DMS53 treated with DMSO at 0.1 percent for 48 hours (cell line): ENCODE results near the gene DIP2C.

Experiments used
- DNase-seq: peaks from one replicate; lab custom pipeline; 2025; ENCODE audit not compliant: unreplicated experiment; lab: John Stamatoyannopoulos, UW

The DIP2C gene, protein sequence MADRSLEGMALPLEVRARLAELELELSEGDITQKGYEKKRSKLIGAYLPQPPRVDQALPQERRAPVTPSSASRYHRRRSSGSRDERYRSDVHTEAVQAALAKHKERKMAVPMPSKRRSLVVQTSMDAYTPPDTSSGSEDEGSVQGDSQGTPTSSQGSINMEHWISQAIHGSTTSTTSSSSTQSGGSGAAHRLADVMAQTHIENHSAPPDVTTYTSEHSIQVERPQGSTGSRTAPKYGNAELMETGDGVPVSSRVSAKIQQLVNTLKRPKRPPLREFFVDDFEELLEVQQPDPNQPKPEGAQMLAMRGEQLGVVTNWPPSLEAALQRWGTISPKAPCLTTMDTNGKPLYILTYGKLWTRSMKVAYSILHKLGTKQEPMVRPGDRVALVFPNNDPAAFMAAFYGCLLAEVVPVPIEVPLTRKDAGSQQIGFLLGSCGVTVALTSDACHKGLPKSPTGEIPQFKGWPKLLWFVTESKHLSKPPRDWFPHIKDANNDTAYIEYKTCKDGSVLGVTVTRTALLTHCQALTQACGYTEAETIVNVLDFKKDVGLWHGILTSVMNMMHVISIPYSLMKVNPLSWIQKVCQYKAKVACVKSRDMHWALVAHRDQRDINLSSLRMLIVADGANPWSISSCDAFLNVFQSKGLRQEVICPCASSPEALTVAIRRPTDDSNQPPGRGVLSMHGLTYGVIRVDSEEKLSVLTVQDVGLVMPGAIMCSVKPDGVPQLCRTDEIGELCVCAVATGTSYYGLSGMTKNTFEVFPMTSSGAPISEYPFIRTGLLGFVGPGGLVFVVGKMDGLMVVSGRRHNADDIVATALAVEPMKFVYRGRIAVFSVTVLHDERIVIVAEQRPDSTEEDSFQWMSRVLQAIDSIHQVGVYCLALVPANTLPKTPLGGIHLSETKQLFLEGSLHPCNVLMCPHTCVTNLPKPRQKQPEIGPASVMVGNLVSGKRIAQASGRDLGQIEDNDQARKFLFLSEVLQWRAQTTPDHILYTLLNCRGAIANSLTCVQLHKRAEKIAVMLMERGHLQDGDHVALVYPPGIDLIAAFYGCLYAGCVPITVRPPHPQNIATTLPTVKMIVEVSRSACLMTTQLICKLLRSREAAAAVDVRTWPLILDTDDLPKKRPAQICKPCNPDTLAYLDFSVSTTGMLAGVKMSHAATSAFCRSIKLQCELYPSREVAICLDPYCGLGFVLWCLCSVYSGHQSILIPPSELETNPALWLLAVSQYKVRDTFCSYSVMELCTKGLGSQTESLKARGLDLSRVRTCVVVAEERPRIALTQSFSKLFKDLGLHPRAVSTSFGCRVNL (N-terminal part only)

DNA sequence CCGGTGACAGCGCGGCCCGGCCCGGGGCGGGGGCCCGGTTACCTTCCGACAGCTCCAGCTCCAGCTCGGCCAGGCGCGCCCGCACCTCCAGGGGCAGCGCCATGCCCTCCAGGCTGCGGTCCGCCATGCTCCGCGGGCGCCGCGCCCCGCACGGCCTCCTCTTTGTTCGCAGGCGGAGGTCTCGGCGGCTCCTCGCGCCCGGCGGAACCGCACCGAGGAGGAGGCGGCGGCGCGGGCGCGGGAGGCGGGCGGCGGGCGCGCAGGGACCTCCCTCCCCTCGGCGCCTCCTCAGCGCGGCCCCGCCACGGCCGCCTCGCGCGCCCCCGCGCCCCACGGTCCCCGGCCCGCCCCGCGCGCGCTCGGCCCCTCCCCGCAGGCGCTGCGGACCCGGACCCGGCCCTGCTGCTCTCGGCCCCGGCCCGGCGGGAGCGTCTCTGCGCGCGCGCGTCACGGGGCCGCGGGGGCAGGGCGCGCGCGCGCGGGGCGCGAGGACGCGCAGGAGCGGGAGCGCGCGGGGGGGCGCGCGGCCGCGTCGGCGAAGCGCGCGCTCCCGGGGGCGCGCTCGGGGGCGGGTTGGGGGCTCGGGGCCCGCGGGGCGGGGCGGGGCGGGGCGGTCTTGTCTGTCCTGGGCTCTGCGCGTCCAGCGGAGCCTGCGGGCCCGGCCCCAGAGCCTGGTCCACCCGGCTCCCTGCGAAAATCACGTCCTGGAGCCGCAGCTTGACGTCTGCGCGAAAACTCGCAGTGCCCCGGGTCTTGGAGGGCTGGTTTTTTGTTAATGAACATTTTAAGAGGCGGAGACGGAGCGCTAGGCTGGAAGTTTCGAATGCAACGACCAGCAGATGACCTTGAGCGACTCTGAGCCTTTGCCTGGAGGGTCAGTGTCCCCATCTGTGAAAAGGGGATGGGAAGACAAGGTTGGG is at the start of gene DIP2C:
Gene DIP2C, minus strand, starts transcription at position 217 of the 920 bp plus-strand sequence. Its CDS starts 90 bp downstream, at position 127.
- peak; percentile 52 for DNase-seq

DNA sequence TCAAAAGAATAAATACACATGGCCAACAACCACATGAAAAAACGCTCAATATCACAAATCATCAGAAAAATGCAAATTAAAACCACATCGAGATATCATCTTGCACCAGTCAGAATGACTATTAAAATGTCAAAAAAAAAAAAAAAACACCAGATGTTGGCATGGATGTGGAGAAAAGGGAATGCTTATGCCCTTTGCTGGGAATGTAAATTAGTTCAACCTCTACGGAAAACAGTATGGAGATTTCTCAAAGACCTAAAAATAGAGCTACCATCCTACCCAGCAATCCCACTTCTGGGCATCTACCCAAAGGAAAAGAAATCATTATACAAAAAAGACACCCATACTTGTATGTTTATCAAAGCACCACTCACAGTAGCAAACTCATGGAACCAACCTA is 45.0 kb upstream of the DIP2C start:
- DNase-seq: no peak

DNA sequence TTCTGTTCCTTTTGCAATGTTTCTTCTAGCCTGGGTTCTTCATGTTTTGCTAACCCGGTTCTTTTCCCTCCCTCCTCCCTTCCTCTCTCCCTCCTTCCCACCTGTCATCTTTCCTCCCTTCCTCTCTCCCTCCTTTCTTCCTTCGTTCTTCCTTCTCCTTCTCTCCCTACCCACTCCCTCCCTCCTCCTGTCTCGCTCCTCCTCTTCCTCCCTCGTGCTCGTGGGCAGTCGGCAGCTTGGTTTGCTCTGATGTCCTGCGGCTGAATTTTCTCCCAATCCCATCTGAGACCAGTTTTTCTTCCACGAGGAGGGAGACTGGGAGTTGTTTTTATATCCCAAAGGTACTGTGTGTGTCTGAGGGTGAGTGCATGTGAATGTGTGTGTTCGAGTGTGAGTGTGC is 43.6 kb upstream of the DIP2C start:
- no peak for DNase-seq

GRCh38 chr10:729213-729612 is 39.7 kb upstream of the DIP2C start:
- DNase-seq: peak; percentile 50

DNA sequence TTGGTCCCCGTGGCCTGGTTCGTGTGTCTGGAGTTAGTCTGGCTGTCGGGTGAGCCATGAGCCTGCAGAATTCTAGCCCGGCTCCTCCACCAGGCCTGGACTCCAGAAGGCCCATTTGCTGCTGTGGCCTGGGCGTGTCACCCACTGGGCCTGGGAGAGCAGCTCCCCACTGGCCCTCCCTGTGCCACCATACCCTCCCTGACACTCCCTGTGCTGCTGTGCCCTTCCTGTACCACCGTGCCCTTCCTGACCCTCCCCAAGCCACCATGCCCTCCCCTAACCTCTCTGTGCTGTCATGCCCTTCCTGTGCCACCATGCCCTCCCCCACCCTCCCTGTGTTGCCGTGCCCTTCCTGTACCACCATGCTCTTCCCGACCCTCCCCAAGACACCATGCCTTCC is 39.1 kb upstream of the DIP2C start:
- DNase-seq: no peak

GRCh38 chr10:727162-727790 is 37.8 kb upstream of the DIP2C start:
- DNase-seq: no peak

DNA sequence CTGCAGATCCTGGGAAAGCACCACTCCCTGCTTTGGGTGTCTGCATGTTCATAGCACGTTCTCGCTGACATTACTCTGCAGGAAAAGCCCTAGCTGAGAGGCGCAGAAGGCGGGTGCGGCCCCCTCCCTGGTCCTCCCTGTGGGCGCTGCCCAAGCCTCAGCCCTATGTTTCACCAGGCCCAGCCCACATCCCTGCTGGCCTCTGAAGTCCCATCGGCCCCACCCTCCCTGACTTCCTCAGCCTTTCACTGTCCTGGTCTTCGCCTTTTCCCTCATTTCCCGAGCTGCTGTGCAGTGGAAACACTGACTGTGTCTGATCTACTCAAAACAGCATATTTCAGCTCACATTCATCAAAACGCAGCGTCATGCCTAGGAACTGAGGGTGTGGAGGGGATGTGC is 36.3 kb upstream of the DIP2C start:
- DNase-seq: no peak

- DNase-seq: no peak
Observed at GRCh38 chr10:725302-725701, 35.8 kb upstream of the DIP2C start.

GRCh38 chr10:723973-724372 is 34.5 kb upstream of the DIP2C start:
- DNase-seq: no peak

- no peak for DNase-seq
Observed at GRCh38 chr10:722281-723060, 33.0 kb upstream of the DIP2C start.

DNA sequence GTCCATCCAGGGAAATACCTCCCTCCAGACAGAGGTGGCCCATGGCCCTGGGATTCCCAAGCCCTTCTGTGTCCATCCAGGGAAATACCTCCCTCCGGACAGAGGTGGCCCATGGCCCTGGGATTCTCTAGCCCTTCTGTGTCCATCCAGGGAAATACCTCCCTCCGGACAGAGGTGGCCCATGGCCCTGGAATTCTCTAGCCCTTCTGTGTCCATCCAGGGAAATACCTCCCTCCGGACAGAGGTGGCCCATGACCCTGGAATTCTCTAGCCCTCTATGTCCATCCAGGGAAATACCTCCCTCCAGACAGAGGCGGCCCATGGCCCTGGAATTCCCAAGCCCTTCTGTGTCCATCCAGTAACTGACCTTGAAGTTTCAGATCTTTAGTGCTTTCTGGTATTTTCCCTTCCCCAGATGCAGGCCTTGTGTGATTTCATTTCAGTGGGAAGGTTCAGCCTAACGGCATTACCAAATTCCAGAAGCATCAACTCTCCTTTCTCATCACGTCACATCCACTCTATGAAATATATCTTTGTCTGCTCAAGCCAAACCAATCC is 28.8 kb upstream of the DIP2C start:
- DNase-seq: no peak

- no peak for DNase-seq
Observed at GRCh38 chr10:717458-717857, 28.0 kb upstream of the DIP2C start.

GRCh38 chr10:716821-717220 is 27.4 kb upstream of the DIP2C start:
- no peak for DNase-seq

DNA sequence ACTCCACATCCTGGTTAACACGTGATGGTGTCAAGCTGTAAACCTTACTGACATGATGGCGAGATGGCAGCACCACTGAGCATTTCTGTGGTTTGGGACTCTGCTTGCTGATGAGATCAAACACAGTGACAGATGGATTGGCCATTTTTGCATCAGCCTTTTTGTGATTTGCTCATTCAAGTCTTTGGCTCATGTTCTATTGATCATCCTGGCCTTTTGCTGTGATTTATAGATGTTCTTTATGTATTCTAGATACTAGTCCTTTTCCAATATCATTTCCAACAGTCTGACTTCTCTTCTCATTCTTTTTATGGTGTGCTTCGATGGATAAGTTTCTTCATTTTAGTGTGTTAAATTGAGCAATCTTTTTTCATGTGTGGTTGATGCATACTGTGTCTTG is 24.7 kb upstream of the DIP2C start:
- DNase-seq: no peak

DNA sequence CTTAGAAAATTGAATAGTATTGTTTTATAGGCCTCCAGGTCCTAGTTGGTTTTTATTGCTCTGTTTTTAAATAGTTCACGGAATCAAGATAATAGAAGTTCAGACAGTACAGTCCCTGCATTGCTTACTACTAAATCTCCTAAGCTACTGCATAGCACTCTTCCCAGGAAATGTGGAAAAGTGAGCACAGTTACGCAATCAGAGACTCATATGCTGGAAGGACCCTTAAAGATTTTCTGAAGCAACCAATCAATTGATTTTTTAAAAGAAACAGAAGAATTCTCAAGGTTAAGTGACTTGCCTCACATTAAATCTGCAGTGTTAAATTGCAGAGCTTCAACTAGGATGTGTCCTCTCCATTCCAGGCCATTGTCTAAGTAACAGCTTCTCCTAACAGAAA is 23.1 kb upstream of the DIP2C start:
- no peak for DNase-seq

DNA sequence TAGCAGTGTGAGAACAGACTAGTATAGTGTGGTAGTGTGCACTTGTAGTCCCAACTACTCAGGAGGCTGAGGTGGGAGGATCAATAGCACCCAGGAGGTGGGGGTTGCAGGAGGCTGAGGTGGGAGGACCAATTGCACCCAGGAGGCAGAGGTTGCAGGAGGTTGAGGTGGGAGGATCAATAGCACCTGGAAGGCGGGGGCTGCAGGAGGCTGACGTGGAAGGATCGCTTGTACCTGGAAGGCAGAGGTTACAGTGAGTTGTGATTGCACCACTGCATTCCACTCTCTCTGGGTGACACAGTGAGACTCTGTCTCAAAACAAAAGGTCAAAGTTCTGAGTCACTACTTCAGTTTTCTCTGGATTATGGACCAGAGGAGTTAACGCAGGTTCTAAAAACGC is 22.6 kb upstream of the DIP2C start:
- DNase-seq: no peak

DNA sequence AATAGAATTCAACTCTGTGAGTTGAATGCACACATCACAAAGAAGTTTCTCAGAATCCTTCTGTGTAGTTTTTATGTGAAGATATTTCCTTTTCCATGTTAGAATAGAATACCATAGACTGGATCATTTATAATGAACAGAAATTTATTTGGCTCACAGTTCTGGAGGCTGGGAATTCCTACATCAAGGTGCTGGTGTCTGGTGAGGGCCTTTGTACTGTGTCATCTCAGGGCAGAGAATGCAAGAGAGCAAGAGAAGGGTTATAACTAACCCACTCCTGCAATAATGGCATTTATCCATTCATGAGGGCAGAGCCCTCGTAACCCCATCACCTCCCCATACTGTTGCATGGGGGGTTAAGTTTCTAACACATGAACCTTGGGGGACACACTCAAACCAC is 18.4 kb upstream of the DIP2C start:
- DNase-seq: no peak

DNA sequence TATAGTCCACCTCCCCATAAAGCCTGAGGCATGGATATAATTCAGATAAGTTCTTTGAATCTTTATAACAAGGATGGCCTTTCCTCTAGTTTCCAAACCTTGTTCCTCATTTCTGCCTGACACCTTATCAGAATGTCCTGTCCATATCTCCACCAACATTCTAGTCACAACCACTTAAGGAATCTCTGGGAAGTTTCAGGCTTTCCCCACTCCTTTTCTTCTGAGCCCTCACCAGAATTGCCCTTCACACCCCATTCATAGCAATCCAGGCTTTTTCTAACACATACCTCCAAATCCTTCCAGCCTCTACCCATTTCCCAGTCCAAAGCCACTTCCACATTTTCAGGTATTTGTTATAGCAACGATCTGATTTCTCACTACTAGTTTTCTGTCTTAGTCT is 18.0 kb upstream of the DIP2C start:
- no peak for DNase-seq

DNA sequence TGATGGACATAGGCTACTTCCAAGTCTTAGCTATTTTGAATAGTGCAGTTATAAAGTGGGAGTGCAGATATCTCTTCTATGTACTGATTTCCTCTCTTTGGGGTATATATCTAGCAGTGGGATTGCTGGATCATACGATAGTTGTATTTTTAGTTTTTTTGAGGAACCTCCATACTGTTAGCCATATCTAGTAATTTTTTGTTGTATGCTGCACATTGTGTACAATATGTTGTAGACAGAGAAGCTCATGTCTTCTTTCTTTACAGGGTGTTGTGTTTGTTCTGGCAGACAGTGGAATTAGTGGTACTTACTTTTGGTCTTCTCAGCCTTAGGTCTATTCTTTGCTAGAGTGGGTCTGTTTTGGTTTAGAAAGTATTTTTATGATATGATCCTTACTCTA is 13.7 kb upstream of the DIP2C start:
- DNase-seq: no peak
